Fibroblast of villous mesenchyme (primary cell): Measurements from ENCODE around the gene ATP2B2. TPM values are rescaled to one million over a fixed set of nuclear protein-coding genes. Genes with fewer than 3 reads are reported as not detected.

ENCODE experiments used
- DNase-seq: peaks from one replicate; pipeline ENCODE4 v3.0.0-alpha.2; 2010; ENCODE audit warnings: low read depth
- H3K4me3 ChIP-seq: 2 replicates; pipeline ENCODE4 v1.5.1; 2011; ENCODE audit warnings: low read depth, mild to moderate bottlenecking, low read length
- total RNA-seq: library from RNA; depleted of rRNA; stranded (reverse); fragments of >200 nt; gene quantifications from 2 replicates; pipeline ENCODE4 v1.2.3, GENCODE V29; 2012
- TF ChIP-seq, protein P1 (sequence below): IDR thresholded peaks from 2 replicates; pipeline ENCODE4 v1.5.1; 2012; ENCODE audit warnings: low read depth, mild to moderate bottlenecking, low read length; ENCODE audit not compliant: insufficient read depth

Gene ATP2B2
- total RNA-seq, 1 donor: not detected

DNA sequence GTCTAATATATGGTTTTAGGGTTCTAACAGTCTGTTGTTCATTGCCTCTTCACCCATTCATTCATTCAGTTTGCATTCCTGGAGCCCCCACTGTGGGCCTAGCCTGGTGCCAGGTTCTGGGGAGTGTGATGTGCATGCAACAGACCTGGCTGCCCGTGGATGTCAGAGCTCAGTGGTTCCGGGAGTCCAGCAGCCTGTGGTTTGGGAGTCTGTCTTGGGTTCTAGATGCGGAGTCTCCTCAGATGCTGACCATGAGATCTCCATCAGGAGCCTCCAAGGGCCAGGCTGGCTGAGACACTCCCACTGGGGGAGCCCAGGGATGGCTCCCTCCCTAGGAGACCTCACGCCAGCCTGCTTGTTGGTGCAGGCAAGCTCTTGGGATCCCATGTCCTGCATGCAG is 92.3 kb downstream of the ATP2B2 start:
- H3K4me3 ChIP-seq: no peak overlapping the region
- no peak for DNase-seq
- TF ChIP-seq, protein P1, sequence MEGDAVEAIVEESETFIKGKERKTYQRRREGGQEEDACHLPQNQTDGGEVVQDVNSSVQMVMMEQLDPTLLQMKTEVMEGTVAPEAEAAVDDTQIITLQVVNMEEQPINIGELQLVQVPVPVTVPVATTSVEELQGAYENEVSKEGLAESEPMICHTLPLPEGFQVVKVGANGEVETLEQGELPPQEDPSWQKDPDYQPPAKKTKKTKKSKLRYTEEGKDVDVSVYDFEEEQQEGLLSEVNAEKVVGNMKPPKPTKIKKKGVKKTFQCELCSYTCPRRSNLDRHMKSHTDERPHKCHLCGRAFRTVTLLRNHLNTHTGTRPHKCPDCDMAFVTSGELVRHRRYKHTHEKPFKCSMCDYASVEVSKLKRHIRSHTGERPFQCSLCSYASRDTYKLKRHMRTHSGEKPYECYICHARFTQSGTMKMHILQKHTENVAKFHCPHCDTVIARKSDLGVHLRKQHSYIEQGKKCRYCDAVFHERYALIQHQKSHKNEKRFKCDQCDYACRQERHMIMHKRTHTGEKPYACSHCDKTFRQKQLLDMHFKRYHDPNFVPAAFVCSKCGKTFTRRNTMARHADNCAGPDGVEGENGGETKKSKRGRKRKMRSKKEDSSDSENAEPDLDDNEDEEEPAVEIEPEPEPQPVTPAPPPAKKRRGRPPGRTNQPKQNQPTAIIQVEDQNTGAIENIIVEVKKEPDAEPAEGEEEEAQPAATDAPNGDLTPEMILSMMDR: no peak

DNA sequence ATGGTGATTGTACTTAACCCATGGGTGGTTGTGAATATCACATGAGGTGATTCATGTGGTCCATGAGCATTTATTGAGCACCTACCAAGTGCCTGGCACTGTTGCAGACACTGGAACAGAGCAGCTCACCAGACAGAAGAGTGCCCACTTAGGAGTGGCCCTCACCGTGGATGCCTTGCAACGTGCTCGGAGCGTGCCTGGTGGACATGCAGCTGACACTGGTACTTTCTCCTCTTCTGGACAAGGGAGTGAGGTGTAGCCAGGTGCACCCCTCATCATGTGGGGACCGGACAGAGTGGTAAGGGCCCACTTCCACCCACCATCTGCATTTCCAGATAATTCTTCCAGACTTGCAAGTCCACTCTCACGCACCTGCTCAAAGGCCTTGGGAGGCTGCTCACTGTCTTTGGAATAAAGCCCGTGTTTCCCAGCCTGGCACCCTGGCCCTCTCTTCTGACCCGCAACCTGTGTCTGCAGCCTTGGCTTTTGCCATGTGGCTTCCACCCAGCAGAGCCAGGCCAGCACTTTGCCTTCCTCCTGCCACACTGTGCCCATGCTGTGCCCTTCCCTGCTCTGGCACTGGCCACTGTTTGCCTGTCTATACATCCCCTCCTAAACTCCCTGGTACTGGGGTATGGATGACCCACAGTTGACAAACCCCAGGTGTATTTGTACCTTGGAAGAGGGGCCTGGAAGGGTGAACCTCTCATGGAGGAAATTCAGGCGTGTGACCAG is 93.6 kb downstream of the ATP2B2 start:
- H3K4me3 ChIP-seq: no peak overlapping the region
- TF ChIP-seq, protein P1: no peak
- DNase-seq: no peak

DNA sequence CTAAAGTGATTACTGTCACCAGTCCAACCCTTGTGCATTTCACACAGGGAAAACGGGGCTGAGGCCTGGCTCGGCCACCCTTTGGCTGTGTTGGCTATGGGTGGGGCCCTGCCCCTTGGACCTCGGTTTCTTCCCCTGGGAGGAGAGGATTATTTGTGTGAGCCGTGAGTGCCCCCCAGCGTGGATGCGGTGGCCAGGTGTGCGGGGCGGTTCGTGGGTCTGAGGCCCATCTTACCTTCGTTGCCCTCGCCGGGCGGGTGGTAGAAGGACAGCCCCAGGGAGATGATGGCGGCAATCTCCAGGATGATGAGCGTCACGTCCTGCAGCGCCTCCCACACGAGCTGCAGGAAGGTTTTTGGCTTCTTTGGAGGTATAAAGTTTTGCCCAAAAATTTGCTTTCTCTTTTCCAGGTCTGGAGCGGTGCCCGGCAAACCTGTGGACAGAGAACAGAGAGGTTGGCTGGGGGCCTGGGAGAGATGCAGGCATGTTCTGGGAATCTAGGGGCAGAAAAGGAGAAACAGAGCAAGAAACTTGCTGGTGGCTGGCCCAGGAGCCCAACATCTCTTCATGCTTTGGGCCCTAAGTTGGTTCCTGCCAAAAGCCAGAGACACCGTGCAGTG is 94.9 kb downstream of the ATP2B2 start:
- TF ChIP-seq, protein P1: no peak
- H3K4me3 ChIP-seq: no peak overlapping the region
- no peak for DNase-seq

DNA sequence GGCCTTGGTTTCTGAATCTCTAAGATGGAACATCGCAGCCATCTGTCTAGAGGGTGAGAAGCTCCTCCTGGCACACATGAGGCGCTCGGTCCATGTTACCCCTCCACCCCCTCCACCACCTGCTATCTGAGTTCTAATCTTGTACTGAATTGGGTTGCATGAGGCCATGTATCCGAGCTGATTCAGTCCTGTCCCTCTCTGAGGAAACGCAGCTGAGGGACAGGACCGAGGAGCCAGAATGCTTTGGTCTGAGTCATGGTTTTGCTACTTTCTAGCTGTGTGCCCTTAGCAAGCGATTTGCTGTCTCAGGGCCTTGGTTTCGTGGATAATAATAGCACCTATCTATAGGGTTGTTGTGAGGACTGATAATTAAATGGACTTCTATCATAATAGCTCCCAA is 96.7 kb downstream of the ATP2B2 start:
- DNase-seq: no peak
- TF ChIP-seq, protein P1: no peak
- H3K4me3 ChIP-seq: no peak overlapping the region

DNA sequence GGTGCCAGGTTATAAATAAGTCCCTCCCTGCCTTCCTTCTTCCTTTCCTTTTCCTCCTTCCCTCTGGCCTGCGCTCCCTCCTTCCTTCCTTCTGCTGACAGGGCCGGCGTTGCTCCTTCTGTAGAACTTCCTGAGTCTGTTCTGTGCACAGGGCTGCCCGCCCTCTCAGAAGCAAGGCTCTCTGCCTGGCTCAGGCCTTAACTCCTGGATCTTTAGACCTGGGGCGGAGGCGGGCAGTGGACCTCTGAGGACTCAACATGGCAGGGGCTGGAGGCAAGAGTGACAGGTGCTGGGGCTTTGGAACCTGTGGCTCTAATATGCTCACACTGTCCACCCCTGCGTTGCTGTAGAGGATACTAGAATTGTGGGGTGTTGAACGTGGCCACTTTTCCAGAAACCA is 98.0 kb downstream of the ATP2B2 start:
- TF ChIP-seq, protein P1: no peak
- no peak for DNase-seq
- H3K4me3 ChIP-seq: no peak overlapping the region

DNA sequence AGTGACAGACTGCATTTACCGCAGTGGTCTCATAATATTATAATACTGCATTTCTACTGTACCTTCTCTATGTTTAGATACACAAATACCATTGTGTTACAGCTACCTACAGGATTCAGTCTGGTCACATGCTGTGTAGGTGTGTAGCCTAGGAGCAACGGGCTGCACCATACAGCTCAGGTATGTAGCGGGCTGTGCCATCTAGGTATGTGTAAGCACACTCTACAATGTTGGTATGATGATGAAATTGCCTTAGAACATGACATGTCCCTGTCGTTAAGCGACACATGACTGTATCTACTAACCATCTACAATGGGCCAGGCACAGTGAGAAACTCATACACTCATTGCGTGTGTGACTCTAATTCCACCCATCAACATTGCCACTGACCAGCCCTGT is 99.0 kb downstream of the ATP2B2 start:
- no peak for DNase-seq
- TF ChIP-seq, protein P1: no peak
- H3K4me3 ChIP-seq: no peak overlapping the region
